NCI-H345 (cell line): Measurements from ENCODE around the gene CTNNA1.
"Not testable (repeated sequence)": the region's sequence is repeated elsewhere in the genome, so short reads cannot be mapped to it uniquely, and the experiment has no call there.

ENCODE experiments used
- DNase-seq: peaks from one replicate; lab custom pipeline; 2025; lab: John Stamatoyannopoulos, UW

The CTNNA1 gene

DNA sequence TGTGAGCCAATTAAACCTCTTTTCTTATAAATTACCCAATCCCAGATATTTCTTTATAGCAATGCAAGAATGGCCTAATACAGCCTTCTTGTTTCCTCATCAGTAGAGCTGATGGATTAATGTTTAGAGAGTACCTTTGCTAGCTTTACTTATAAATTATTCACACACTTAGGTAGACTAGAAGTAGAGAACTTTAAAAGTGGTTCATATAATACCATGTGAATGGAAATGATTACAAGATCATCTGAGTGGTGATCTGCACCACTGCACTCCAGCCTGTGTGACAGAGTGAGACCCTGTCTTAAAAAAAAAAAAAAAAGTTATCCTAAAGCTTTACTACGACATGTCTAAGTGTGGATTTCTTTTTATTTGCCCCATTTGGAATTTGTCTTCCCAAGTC, 145.1 kb downstream of the CTNNA1 start:
- DNase-seq = no peak

DNA sequence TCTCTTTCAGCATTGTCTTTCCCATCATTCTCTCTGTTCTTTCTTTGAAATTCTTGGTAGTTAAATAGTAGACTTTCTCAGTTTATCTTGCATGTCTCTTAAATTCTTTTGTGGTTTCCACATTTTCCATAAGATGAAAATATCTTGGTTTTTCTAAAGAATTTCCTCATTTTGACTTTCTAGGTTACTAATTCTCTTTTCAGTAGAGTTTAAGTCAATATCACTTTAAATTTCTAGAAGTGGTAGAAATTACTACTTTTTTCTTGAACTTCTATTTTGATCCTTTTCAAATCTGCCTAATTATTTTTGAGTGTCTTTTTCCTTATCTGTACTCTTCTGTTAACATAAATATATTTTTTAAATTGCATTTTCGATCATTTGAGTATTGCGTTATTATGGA, 145.5 kb downstream of the CTNNA1 start:
- no peak for DNase-seq

DNA sequence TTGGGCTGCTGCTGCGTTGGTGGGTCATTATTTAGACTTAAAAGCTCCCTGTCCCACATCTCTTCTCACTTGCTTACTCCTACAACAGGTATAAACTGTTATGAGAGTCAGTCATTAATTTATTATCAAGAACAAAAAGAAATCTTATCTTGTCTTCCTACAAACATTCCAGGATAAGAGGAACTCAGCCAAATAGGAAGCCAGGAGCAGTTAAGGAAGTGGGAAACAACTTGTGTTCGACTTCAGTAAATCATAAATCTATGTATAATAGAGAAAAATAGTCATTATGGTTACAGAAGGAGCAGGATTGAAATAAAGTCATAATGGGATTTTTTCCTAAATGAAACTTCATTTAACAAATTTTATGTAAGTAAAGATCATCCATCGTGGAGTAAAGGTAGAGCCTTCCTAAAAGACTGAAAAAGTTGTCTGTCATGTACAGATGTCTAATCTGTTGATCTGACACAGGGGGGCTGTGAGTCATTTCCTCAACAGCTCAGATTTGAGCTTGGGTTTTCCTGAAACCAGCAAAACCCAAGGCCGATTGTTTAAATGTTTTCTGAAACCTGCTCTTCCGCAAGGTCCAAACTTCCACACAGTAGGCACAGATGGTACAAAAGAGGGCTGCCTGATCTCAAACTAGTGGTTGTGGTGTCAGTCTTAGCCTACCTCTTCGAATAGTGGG, 147.2 kb downstream of the CTNNA1 start:
- DNase-seq = no peak

DNA sequence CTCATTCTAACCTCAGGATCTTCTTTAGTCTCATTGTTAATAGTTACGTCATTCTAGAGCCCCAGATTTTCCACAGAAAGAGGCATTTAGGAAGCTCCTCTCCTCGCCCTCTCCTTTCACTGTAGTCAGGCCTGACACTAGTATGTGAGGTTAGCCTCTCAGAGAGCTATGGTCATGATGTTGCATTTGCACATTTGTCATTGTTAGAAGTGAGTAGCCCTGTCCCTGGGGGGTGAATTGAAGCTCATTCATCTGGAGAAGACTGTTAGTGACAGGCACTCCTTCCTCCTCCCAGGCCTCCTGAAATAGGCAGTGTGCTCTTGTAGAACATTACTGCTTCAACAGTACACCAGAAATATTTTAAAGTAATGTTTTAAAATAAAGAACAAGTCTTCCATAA, 148.5 kb downstream of the CTNNA1 start:
- no peak for DNase-seq

DNA sequence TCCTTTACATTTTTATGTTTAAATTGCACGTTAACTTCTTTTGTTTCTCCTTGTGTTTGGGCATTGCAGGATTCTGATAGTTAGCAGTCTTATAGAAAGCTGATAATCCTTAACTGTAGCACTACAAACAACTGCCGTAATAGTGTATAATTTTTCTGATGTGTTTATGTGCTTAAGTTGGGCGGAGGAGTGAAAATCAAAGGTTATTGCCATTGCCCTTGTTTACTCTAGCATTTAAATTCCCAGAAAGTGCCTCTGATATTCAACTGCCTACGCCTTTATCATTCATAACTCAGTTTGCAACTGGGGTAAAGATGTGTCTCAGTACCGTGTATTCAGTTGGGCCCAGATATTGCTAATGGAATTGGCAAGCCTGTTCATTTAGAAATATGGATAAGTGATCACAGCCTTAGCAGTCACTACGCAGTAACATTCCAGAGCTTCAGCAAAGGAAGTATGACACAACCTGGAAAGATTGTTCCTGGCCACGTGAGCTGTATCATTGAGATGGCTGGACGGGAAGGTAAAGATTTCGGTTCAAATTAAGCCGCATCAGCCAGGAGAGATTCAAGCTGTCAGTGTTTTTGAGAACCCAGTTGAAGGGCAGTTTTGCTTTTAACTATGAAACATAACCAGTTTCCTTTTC, 150.0 kb downstream of the CTNNA1 start:
- DNase-seq = no peak

DNA sequence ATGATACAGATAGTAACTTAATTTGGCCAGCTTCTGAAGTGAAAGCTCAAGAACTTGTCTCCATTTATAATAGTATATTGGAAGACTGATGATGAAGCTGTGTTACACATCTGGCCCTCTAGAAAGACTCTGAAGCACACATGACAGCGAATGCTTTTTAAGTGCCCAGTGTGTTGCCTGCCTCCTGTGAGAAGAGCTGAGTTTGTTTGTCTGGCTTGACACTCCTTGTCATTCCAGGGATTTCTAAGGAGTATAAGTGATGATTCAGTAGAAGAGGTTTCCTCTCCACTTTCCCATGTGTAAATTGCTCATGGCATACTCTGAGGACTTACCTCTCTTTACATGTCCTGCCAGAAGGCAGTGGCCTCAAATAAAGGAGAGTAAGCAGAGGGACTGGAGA, 152.3 kb downstream of the CTNNA1 start:
- no peak for DNase-seq

DNA sequence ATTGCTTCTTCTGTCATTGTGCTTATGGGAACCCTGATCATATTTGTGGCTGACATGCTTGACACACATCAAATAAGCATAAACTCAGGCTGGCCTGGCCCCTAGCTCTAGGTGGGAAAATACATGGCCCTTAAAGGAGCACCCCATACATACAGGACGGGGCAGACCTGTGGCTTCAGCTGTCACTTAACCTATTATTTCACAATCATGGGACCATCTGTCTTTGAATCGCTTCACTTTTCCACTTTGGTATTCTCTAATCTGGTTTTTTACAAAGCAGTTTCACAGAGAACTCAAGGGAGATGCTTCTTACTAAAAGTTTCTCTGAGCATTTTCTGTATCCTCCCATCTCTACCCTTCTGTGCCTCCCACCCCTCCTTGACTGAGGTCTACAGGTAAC, 156.5 kb downstream of the CTNNA1 start:
- no peak for DNase-seq

DNA sequence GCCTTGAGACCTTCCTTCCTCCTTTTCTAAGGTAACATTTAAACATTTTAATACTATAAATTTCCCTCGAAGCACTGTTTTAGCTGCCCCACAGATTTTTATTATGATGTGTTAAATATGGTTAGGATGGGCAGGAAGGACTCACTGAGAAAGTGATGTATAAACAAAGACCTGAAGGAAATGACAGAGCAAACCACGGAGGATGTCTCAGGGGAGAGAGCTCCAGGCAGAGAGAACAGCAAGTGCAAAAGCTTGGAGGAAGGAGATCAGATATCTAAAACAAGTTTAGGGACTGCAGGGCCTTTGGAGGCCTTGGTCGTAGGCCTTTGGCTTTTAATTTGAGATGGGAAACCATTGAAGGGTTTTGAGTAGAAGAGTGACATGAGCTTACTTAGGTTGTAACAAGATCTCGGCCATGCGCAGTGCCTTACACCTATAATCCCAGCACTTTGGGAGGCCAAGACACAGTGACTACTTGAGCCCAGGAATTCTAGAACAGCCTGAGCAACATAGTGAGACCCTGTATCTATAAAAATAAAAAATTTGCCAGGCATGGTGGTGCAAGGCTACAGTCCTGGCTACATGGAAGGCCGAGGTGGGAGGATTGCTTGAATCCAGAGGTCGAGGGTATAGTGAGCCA, 157.4 kb downstream of the CTNNA1 start:
- DNase-seq = no peak

DNA sequence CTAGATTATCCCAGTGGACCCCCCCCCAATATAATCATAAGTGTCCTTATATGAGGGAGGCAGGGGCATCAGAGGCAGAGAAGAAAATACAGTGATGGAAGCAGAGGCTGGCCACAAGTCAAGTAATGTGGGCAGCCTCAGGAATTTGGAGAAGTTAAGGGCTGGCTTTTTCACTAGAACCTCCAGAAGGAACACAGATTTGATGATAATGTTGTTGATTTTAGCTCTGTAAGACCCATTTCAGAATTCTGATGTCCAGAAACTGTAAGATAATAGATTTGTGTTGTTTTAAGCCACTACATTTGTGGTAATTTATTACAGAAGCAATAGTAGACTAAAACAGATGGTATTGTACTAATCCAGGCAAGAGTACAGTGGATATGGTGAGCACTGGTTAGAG, 158.2 kb downstream of the CTNNA1 start:
- no peak for DNase-seq

DNA sequence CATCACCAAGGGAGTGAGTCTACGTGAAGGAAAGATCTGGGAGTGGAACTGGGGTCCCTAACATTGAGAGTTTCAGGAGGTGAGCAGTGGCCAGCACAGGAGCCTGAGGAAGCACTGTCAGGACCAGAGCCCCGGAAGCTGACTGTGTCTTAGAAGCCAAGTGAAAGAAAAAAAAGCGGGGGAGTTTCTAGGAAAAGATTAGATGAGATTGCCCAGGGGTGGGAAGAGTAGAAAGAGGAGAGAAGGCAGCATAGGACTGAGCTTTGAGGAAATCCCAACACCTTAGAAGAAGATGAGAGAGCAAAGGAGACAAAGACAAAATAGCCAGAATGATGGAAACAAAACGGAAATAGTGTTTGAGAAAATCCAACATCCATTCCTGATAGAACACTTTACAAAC, 158.9 kb downstream of the CTNNA1 start:
- no peak for DNase-seq

DNA sequence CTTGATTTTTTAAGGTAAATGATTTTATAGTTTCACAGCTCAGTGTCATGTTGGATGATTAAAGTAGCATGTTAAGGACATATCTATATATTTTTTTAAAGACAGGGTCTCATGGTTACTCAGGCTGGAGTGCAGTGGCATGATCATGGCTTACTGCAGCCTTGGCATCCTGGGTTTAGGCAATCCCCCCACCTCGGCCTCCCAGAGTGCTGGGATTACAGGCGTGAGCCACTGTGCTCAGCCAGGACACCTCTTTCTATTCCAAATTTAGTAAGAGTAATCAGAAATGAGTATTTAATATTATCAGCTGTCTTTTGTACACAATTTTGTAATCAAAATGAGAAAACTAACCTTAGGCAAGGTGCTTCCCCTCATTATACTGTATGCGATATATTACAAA, 160.5 kb downstream of the CTNNA1 start:
- no peak for DNase-seq

DNA sequence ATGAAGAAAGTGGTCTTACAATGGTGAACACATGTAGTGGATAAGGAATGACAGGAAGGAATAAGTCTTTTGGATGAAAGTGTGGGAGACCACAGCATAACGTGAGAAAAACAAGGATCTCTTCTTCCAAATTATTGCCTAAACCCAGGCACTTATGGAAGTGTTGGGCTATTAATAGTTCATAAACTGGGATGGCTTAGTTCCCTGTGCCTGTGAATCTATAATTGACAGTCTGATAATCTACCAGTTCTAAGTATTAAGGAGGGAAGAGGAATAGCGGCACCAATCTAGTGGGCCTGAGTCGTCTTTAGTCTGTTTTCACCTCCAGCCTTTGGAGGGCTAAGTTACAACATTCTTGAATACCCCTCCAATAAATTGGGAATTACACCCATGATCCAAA, 161.1 kb downstream of the CTNNA1 start:
- no peak for DNase-seq

DNA sequence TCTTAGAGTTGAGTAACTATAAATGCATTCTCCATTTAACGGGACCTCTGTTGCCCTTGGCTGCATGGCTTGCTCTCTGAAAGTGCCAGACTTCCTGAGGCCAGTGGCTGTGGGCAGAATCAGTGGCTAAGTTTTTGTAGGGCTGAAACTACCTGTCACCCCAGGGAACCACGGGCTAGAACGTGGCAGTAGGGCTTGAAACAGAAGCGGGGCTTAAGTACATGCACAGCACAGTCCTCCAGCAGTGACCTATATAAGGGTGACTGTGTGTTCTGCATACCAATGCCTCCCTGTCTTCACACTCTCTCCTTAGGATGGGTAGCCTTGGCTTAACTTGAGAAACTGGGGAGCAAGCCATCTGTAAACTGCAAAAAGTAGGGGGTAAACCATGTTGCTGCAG, 165.5 kb downstream of the CTNNA1 start:
- no peak for DNase-seq

DNA sequence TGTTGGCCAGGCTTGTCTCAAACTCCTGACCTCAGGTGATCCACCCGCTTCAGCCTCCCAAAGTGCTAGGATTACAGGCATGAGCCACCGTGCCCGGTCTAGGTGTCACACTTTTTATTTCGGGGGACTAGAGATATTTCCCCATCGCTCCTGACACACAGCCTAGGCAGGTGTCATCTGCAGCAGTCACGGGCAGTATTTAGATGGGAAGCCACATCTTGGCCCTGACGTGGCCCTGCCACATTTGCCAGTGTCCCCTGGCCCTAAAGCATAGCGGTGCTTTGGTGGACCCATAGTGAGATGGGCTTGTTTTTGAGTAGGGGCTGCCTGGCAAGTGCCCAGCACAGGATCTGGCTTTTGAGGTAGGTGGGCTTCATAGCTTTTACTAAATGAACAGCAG, 167.0 kb downstream of the CTNNA1 start:
- DNase-seq = no peak

DNA sequence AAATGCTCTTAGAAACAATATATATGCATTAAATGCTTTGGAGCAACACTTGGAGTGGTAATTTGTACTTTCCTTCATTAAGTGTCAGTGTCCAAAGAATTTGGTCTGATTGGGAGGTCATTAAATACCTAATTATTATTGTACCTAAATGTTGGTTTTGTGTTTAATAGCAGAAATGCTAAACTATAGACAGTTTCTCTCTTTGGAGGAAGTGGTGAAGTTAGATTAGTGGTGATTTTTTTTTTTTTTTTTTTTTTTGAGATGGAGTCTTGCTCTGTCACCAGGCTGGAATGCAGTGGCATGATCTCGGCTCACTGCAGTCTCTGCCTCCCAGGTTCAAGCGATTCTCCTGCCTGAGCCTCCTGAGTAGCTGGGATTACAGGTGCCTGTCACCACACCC, 168.1 kb downstream of the CTNNA1 start:
- DNase-seq = not testable (repeated sequence)

DNA sequence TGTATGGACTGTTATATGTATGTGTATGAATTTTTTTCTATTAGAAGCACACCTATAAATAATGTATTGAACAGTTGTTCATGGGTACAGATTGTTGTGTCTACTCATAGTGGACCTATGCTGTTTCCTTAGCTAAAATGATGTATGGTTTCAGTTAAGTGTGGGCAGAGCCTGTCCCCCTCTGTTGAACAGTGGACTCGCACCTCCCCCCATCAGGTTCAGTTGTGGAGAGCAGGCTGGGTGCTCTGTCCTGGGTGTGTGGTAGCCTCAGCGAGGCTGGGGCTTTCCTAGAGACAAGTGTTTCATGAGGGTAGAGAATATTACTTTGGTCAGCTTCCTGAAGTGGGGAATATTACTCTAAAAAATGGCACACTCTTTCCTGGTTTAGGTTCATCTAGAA, 169.3 kb downstream of the CTNNA1 start:
- DNase-seq = no peak

DNA sequence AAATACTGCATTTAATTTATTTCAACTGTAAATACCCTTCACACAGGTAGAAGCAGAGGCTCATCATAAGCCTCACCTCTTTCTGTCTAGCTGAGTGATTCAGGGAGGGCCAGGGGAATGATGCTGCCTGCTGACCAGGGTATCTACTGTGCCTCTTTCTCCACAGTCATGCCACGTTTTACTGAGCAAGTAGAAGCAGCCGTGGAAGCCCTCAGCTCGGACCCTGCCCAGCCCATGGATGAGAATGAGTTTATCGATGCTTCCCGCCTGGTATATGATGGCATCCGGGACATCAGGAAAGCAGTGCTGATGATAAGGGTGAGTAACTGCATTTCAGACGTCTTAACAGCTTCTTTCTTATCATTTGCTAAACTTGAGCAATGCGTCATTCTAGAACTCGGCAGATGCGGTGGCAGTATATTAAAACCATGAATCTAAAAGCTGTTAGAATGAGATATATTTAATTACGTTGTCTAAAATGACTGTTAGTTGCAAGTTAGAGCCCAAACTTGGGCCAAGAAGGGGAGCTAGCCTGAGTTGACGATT, 171.9 kb downstream of the CTNNA1 start:
- no peak for DNase-seq

DNA sequence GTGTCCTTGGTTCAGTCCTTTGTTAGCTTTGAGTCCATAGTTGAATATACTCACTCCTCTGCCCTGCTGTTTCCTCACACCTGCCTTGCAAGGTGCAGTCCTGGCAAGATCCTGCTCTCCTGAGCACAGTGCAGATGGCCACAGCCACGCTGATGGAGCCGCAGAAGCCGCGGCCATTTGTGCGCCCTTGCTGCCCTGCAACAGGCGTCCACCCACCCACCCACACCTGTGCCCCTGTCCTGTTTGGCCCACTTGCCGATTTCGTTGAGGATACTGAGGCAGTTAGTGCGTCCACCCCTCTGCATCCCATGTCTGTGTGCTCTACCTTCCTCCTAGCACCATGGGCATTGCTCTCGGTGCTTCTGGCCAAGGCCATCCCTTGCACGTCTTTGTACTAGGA, 173.0 kb downstream of the CTNNA1 start:
- DNase-seq = no peak

DNA sequence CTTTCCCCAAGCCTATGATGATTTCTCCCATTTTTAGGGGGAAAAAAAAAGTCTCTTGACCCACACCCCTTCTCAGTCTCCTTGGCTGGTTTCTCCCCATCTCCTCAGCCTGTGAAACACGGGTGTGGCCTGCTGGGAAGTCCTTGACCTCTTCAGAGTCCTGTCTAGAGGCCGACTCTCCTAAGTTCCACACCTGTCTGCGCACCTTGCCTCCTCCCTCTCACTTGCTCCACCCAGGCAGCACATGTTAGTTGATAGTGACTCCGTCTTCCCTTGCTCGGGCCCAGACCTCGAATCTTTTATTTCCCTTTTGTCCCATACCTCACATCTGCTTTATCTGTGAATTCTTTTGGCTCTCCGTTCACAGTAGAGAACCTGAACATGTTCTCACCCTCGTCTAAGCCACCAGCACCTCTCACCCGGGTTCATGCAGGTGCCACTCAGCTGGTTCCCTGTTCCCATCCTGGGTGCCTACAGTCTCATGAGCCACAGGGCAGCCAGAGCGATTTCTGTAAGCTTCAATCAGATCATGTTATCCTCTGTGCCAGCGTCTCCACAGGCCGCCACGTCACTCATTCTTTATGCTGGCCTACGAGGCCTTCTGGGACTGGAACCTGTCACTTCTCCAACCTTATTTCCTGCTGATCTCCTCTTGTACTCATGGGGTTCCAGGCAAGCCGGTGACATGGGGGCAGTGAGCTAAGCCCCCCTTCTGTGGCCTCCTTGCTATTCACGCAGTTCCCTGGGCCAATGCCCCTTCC, 173.6 kb downstream of the CTNNA1 start:
- no peak for DNase-seq

DNA sequence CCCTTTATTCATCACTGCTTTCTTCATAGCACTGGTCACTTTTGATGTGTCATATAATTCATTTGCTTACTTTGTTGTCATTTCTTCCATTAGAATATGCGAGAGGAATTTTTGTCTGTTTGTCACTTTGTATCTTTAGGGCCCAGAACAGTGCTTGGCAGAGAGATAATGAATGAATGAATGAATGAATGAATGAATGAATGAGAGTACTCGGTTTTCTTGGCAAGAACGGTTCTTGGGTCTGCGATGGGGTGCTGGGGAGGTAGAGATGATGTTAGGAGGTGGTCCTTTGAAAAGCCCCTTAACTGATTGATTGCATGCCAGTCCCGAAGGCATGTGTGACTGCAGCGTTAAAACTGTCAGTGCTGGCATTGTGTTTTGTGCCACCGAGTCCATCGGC, 174.3 kb downstream of the CTNNA1 start:
- no peak for DNase-seq

DNA sequence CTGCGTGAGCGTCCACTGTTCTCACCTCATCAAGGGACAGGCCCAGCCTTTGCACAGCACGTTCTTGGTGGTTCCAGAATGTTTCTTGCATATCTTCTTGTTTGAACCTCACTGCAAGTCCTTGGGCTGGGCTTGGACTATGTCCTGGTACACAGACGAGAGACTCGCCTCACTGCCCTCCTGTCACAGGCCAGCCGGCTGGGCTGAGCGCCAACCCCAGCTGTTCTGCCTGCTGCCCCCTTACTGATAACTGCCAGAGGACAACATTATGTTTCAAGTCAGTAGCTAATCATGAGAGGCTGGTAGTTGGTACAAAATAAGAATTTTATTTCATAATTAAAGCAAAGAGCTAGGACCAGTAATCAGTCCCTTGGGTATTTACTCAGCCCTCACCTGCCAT, 174.8 kb downstream of the CTNNA1 start:
- DNase-seq = no peak

DNA sequence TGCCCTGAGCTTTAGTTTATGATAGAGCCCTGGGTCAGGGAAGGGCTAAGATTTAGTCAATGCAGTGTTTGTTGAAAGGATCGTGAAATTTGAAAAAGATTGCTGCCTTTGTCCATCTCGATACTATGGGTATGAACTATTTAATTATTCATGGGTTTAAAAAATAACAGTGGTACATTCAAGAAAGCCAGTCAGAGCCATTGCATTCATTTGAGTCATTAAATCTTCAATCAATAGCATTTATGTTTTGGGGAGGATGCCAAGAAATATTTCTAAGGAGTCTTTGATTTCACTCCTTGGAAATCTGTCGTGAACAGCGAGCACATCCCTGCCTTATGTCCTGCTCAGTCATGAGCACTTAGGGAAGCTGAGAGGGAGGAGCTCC, 176.3 kb downstream of the CTNNA1 start:
- DNase-seq = no peak
